Brain pericyte (primary cell): ENCODE measurements around the gene OR52K1.
"Not testable (repeated sequence)": the region's sequence is repeated elsewhere in the genome, so short reads cannot be mapped to it uniquely, and the experiment has no call there.

Experiments
- DNase-seq: peaks from one replicate; pipeline ENCODE4 v3.0.0-alpha.2; 2012; ENCODE audit warnings: low read depth, low spot score

The OR52K1 gene

GRCh38 chr11:4491405-4491804, 9.0 kb downstream of the OR52K1 start:
- not testable (repeated sequence) for DNase-seq

- DNase-seq, result no peak
Measured at GRCh38 chr11:4491878-4492606, 9.6 kb downstream of the OR52K1 start.

DNA sequence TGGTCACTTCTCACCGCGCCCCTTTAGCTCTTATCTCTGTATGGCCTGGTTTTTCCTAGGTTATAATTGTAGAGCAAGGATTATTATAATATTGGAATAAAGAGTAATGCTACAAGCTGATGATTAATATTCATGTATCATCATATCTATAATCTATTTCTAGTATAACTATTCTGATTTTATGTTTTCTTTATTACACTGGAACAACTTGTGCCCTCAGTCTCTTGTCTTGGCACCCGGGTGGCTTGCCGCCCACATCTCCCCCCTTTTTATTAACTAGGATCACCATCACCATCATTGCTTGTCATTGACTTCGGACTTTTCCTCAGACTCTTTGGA, 11.0 kb downstream of the OR52K1 start:
- DNase-seq, result no peak

DNA sequence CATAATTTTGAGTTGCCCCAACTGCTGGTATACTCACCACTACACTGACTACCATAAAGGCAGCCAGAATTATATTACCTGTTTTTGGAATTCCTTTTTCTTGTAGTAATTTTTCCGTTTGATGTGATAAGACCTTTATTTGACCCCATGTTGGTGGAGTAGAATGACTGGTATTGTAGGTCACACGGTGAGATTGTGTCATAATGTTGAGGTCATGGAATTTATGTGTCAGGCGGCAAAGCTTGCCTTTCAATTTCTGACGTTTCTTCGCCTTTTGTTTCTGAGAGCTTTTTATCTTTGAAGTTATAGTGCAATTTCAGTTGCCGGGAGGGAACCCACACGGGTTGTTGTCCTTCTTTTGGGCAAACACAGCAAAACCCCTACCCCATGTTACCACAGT, 13.0 kb downstream of the OR52K1 start:
- no peak for DNase-seq

GRCh38 chr11:4495986-4496385, 13.5 kb downstream of the OR52K1 start:
- no peak for DNase-seq

GRCh38 chr11:4496557-4497248, 14.3 kb downstream of the OR52K1 start:
- no peak for DNase-seq

GRCh38 chr11:4508886-4509285, 26.4 kb downstream of the OR52K1 start:
- no peak for DNase-seq

GRCh38 chr11:4511282-4512245, 29.1 kb downstream of the OR52K1 start:
- no peak for DNase-seq

DNA sequence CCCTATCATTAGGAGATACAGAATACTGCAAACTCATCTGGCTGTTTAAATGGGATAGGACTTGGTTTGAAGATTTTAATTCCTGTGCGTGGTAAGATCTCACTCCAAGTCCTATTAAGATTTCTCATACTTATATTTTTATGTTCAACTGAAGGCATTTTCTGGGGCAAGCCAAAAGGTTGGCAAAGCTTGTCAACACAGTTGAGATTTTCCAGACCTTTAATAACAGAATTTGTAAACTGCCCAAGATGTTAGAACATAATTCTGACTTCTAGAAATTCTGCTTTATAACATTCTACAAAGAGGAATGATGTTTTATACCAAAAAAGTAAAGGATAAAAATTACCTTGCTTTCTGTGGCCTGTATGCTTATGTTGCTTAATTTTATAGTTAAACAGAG, 31.8 kb downstream of the OR52K1 start:
- no peak for DNase-seq

DNA sequence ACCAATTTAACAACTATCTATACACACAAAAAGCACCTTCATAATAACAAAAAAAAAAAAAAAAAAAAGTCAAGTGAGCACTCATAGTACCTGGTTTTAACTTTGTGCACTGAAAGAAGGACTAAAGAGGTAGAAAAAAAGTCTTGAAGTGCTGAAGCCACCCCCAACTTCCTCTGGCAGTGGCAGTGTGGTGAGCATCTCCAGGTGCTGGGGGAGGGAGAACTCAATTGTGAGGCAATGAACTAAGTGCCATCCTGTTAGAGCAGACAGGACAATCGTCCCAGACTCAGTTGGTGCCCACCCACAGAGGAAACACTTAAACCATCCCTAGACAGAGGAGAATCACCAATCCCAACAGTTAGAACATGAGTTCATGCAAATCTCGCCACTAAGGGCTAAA, 39.9 kb downstream of the OR52K1 start:
- DNase-seq, result no peak

- no peak for DNase-seq
Measured at GRCh38 chr11:4522752-4523151, 40.3 kb downstream of the OR52K1 start.

DNA sequence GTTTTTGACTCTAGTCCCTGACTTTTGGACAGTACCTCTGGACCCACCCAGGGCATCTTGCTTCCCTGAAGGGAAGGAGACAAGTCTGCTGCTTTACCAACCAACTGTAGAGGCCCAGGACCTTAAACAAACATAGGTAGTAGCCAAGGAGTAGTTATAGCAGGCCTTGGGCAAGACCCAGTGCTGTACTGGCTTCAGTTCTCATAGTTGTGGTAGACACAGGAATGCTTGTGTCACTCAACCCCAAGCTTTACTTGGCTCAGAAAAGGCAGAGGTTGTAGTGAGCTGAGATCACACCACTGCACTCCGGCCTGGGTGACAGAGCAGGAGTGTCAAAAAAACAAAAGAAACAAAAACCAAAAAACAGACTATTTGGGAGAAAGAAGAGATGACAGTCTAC, 41.2 kb downstream of the OR52K1 start:
- no peak for DNase-seq

DNA sequence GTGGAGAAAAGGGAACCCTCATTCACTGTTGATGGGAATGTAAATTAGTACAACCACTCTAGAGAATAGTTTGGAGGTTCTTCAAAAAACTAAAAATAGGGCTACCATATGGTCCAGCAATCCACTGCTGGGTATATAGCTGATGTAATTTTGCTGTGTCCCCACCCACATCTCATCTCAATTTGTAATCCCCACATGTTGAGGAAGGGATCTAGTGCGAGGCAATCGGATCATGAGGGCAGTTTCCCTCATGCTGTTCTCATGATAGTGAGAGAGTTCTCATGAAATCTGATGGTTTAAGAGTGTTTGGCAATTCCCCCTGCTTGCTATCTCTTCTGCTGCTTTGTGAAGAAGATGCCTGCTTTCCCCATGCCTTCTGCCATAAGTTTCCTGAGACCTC, 45.5 kb downstream of the OR52K1 start:
- DNase-seq, result no peak

DNA sequence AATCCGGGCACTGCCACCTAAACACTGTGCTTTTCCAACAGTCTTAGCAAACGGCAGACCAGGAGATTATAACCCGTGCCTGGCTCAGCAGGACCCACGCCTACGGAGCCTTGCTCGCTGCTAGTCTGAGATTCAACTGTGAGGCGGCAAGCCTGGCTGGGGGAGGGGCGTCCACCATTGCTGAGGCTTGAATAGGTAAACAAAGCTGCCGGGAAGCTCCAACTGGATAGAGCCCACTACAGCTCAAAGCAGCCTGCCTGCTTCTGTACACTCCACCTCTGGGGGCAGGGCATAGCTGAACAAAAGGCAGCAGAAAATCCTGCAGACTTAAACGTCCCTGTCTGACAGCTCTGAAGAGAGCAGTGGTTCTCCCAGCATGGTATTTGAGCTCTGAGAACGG, 49.2 kb downstream of the OR52K1 start:
- DNase-seq, result not testable (repeated sequence)

GRCh38 chr11:4539603-4540219, 57.3 kb downstream of the OR52K1 start:
- DNase-seq, result no peak

GRCh38 chr11:4541071-4541470, 58.6 kb downstream of the OR52K1 start:
- no peak for DNase-seq
